Measurements from ENCODE around the gene B4GALNT1.
"Not testable (repeated sequence)": the region's sequence is repeated elsewhere in the genome, so short reads cannot be mapped to it uniquely, and the experiment has no call there.

The B4GALNT1 gene

GRCh38 chr12:57636731-57637130, 3.7 kb upstream of the B4GALNT1 start:
- not testable (repeated sequence) for FAIRE-seq

- no peak for FAIRE-seq
These were observed 686 bp downstream of the B4GALNT1 start for GRCh38 chr12:57632073-57632957.

- FAIRE-seq = no peak
These were observed 1.4 kb downstream of the B4GALNT1 start for GRCh38 chr12:57631566-57632072.

GRCh38 chr12:57630891-57631433, 2.0 kb downstream of the B4GALNT1 start:
- no peak for FAIRE-seq

GRCh38 chr12:57629897-57630471, 3.0 kb downstream of the B4GALNT1 start:
- no peak for FAIRE-seq

GRCh38 chr12:57628280-57629191, 4.5 kb downstream of the B4GALNT1 start:
- FAIRE-seq = no peak

GRCh38 chr12:57627501-57628279, 5.3 kb downstream of the B4GALNT1 start:
- no peak for FAIRE-seq

- no peak for FAIRE-seq
These were observed 6.0 kb downstream of the B4GALNT1 start for GRCh38 chr12:57626921-57627445.

GRCh38 chr12:57626111-57626920, 6.7 kb downstream of the B4GALNT1 start:
- FAIRE-seq = no peak

- no peak for FAIRE-seq
These were observed 7.6 kb downstream of the B4GALNT1 start for GRCh38 chr12:57625261-57626032.

GRCh38 chr12:57624441-57625220, 8.4 kb downstream of the B4GALNT1 start:
- no peak for FAIRE-seq

- FAIRE-seq = no peak
These were observed 9.1 kb downstream of the B4GALNT1 start for GRCh38 chr12:57623811-57624390.

GRCh38 chr12:57623385-57623784, 9.6 kb downstream of the B4GALNT1 start:
- no peak for FAIRE-seq

- no peak for FAIRE-seq
These were observed 10.4 kb downstream of the B4GALNT1 start for GRCh38 chr12:57622293-57623245.

GRCh38 chr12:57621497-57622292, 11.3 kb downstream of the B4GALNT1 start:
- FAIRE-seq = no peak

GRCh38 chr12:57620936-57621496, 12.0 kb downstream of the B4GALNT1 start:
- no peak for FAIRE-seq
